HG03571 (cell line): ENCODE results near the gene UST.
"Not testable (repeated sequence)": the region's sequence is repeated elsewhere in the genome, so short reads cannot be mapped to it uniquely, and the experiment has no call there.

Experiments
- ATAC-seq: cut with Tn5 transposase; IDR thresholded peaks from one replicate; pipeline ENCODE4 v1.9.1; 2021; ENCODE audit not compliant: unreplicated experiment

The UST gene

DNA sequence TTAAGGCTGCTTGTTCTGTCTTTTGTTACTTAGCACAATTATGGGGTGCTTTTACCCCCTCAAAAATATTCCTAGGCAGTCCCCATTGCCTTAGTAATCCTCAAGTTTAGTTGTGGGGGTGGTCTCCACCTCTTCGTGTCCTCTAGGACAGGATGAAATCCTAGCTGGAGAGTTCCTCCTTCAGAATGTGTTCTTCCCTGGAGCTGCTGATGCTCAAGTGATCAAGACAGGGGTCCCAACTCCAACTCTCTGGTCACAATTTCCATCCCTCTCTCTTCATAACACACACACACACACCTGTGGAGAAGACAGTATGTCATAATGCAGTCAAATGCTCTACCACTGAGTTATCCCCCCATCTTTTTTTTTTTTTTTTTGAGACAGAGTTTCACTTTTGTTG, 280.7 kb downstream of the UST start:
- ATAC-seq, result no peak

DNA sequence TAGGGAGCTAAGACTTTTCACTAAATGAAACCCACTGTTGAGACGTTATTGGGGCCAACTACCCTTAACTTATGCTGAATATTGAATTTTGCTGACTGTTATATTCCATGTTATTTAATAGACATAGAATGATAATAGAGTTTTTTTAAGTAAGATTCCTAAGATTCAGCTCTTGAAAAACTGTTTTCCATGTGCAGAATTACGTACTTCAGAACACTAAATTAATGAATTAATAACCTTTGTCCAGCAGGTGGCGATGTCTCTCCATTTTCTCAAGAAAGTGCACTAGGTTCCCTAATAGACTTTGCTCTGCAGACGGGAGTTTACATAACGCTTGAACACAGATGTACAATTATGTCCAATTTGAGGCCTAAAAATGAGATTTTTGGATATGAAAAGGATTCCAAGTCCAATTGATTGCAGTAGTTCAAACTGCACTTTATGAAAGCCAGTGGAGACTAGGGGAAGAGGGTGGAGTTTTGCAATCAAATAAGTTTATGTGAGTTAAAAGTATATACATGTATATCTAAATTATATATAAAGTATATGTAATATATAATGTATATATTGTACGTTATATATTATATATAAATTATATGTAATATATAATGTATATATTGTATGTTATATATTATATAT, 282.1 kb downstream of the UST start:
- no peak for ATAC-seq

DNA sequence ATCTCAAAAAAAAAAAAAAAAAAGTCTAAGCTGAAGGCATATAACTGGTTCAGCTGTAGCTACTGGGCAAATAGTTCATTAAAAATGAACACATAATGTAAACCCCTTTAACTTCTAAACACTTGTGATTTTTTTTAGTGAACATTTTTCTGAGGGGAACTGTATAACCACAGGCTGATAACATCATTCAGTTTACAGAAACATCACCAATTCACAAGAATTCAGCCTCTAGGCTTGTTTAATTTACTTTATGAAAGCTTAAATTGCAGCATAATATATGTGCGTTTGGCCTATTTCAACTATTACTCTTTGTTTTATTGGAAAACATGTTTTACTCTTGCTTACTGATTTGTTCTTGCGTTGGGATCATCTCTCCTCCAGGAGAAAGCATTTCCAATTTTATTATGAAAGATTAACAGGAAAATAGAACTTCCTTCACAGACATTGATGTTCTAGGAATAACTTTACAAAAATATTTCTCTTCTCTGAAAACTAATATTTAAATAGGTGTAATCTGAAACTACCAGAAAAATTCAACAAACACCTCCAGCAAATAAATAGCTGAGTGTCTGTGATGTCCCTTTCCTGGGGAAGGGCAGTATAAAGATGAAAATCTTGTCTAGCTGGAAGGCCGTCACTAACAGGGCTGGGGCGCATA, 284.5 kb downstream of the UST start:
- no peak for ATAC-seq

DNA sequence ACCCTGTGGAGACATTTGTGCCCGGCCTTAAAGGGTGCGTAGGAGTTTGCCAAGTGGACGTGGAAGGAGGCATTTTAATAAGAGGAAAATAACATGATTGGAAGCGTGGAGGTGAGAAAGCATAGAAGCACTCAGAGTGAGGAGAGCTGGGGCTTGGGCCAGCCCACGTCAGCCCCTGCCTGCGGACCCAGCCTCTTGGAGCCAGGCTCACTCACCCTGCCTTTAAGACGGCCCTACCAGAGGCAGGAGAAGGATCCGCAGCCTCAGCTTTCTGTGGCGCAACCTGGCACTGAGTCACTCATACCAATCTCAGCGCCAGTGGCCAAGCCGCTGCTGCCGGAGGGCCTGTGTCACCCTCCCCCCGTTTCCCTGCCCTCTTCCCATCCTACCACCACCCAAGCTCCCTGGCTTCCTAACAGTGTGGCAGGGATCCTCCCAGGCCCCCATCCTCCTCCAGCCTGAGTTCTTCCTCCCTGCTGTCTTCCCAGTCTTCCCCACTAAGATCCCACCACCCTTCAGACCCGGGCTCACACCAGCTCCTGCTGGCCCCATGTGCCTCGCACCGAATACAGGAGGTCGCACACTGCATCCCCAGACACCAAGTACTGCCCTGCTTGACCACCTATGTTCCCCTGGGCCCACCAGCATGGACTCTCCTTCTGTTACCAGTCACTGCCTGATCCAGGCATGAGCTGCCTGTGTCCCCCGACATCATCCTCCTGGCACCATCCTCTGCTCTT, 285.2 kb downstream of the UST start:
- ATAC-seq, result peak; percentile 18

DNA sequence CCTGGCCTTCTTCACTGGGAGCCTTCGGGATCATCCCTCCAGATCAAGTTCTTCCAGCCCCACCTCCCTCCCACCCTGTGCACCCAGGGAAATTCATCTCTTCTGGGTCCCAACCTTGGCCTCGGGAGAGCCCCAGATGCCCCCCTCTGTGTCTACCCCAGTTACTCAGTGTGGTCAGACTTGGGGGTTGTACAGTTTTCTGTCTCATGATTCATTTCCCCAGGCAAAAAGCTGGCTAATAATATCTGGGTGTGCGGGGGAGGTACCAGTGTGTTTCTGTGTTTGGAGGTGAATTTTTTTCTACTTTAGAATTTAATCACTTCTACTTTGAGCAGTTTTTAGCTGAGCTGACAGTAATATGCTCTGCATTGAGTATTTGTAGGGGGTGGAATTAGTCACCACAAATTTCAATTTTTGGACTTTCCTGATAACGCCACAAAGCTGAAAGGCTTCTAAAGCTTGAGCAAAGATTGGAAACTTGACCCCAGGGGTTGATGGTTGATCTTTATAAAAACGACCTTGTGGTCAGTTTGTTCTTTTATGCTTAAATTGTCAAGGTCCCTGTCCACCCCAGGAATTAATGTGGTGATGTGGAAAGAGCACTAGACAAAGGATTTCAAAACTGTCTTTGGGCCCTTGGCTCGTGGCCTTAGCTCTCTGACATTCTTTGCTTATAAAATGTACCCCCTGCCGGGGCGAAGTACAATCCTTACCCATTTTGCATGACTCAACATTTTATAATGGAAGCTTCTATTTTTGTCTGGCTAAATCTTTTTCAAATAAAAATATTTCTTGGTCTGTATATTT, 286.0 kb downstream of the UST start:
- ATAC-seq, result peak; percentile 71

DNA sequence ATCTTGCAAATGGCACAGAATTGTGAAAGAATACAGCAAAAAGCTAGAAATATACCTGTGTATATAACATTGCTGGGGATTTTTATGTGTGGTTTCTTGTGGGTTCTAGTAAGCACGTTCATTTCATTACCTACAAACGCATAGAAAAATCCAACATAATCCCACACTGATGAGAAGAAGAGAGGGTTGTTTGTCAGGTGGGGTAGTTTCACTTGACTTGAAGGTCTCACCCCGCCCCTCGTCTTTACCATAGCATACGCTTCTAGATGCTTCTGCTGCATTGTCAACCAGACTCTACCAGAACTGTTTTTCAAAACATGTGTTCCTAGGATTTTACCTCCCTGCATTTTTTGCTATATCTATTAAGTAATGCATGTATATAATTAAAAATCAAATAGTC, 286.6 kb downstream of the UST start:
- ATAC-seq, result no peak

DNA sequence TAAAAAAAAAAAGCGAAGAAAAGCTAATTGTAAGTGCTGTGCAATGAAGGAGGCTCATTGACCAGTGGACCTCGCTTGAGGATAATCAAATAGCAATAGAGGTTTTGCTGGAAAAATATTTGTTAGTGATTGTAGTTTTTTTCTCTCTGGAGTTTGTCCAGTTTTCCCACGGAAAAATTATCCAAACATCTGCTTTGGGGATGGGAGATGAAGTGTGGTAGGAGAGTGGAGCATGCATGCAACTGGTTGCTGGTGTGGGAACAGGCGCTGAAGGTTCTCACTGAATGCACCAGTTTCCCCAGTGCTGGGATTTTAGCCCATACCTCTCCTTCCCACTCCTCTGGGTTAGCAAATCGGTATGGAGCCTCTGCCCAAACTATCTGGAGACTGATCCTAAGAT, 288.9 kb downstream of the UST start:
- no peak for ATAC-seq

DNA sequence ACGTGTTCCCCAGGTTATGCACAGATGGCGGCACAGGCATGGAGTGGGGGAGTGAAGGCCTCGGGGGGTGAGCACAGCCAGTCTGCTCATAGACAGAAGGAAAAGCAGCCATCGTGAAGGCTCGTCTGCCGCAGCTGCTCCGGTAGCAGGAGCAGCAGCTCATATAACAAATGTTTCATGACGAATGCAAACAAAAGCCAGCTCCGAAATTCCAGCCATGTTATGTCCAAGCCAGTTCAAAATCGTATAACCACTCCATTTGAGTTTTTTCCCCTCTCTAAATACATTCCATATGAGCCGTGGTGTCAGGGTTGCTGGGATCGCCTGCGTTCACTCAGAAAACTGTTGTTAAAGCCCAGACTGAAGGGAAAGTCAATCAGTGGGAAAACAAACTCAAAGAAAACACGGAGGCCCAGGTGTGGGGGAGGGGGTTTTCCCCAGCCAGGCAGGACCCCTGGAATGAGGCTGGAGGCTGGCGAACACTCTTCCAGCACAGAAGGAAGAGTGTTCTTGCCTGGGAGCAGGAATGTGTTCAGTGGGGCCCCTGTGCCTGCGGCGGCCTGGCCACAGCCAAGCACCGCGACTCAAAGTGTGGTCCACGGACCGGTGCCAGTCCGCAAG, 290.3 kb downstream of the UST start:
- no peak for ATAC-seq

DNA sequence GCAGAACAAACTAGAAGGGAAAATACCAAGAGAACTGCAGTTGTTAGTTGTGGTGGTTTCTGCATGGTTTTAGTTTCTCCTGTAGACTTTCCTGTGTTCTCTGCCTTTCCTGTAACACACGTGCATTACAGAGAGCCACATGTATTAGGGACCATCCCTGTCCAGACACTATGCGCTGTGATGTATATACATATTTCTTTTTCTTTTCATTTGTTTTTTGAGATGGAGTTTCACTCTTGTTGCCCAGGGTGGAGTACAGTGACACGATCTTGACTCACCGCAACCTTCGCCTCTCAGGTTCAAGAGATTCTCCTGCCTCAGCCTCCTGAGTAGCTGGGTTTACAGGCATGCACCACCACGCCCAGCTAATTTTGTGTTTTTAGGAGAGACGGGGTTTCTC, 292.2 kb downstream of the UST start:
- ATAC-seq, result not testable (repeated sequence)

DNA sequence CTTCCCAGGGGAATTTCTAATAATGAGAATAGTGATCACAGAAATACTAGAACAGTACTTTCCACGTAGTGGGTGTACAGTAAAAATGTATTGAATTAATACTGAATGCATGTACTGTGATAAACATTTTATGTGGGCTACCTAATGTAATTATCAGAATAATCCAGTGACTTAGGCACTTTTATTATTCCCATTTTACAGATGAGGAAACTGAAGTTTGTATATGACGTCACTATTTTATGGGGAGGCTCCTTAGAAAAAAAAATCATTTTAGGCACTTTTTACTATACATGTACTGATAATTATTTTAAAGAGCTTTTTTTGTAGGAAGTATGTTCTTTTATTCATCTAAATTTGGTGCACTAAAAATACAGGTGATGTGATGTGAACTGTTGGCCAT, 295.1 kb downstream of the UST start:
- no peak for ATAC-seq

DNA sequence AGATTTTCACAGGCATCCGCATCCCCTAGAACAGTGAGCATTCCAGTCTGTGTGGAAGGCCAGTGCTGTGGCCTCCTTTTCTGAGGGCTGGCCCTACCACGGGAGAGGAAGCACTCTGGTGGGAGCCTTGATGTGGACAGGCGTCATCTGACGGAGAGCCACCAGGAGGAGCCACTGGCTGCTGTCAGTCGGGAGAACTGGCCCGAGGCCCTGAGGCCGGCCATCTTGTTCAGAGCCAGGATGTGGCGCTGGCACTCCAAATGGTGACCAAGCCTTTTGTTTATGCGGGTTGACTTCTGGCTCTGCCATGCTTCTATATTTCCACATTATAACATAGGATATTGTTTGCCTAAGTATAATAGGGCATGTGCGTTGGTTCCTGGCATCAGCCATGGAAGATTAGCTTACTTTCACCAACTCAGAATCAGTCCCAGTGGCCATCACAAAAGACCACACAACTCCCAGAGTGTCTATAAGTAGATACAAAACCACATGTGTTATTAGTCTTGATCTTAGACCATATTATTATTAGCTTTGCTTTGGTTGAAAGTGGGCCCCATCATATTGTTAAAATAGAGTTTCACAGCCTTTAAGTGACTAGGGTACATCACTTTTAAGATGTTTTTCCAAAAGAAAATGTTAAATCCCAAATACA, 296.8 kb downstream of the UST start:
- no peak for ATAC-seq

DNA sequence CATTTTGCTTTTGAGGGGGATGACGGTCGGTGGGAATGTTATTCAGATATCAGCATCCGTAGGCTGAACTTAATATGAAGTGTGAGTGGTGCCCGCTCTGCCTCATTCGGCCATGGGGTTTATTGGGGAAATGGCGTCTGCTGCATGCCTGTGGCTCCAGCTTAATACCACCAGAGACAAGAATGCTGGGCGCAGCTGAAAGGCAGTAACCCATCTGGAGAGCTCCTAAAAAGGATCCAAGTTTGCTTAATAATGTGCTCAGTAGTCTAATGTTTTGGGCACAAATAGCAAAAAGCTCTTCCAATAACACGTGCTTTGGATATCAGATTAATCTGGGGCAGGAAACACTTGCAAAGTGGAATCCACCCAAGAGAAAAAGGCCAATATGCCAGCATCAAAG, 297.7 kb downstream of the UST start:
- no peak for ATAC-seq

DNA sequence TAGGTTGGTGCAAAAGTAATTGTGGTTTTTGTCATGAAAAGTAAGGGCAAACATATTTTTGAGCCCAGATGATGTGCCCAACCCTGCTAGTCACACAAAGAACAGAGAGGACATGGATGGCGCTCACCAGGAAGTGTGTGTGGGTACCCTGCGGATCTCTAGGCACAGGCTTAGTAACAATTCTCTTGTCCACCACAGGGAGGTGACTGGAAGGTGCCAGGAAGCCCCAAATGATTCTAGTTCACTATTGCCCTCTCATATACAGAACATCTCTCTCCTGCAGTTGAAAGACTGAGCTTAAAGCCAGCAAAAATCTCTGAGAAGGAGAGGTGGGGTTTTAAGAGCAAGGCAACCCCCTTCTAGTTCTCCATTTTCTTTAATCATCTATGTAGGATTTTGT, 298.6 kb downstream of the UST start:
- peak; percentile 50 for ATAC-seq

DNA sequence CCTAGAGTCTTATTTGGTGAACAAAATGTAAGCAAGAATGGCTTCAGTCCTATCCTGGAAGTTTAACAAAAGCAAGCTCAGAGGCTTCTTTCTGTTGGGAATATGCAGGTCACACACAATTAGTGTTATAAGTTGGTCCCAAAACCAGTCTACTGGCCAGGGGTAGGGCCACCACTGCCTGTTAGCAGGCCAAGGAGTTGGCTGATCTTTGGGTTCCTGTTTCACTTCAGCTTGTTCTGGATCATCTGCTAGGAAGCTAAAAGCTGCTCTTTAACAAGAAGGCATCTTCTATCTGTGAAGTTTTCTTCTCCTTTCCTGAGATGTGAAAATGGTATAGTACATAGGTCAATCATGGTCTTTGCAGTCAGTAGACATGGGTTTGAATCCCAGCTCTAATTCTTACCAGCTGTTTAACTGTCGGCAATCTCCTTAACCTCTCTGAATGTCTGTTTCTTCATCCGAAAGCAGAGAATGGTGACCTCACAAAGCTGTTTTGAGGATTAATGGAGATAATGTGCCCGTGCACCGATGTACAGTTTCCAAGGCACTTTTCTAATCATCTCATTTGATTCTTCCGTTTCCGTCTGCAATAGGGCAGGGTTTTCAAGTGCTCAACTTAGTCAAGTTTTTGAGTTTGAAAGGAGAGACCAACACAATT, 299.5 kb downstream of the UST start:
- ATAC-seq, result no peak

DNA sequence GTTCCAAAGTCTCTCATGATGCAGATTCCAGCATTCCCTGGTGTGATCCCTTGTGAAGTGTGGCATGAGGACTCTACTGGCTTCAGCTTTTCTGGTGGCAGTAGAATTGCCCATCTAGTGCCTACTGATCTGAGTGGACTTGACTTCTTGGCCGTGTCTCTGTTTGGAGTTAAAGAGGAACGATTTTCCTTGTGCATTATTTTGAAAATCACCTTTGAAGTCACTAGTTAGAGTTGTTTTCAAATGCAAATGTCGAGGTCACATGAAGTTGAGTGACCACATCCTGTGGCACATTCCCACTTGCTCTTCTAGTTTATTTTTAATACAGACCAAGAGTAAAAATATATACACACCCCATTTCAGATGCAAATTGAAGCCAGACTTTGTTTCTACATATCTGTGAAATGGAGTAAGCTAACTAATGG, 300.0 kb downstream of the UST start:
- peak; percentile 56 for ATAC-seq

DNA sequence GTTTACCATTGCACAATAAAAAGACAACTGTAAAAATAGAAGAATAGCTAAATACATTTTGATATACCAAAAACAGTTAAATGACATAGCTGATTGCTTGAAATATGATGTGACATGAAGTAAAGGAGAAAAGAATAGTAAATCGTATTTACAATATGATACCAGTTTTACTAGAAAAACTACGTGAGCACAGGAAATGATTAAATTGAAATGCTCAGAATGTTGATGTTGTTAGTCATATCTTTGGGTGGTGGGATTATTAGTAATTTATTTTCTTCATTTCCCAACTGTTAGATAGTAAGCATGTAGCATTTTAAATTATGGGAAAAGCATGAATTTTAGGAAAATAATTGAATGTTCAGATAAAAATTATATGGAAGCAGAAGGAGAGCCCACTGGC, 302.4 kb downstream of the UST start:
- no peak for ATAC-seq

DNA sequence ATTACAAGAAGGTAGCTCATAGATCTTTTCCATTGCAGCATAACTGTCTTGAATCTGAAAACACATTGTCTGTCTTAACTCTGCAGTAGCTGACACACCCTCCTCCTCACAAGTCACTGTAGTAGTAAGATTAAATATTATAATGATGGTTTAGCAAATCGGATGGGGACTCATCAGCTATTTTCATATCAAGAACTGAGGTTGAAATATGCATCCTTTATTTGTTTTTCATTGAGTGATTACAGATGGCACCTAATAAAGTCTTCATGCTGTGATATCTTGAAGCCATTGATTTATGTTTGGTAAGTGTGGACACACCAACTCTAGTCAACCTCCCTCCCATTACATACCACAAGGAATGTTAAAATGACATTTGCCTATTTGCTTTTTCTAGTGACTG, 303.3 kb downstream of the UST start:
- no peak for ATAC-seq

DNA sequence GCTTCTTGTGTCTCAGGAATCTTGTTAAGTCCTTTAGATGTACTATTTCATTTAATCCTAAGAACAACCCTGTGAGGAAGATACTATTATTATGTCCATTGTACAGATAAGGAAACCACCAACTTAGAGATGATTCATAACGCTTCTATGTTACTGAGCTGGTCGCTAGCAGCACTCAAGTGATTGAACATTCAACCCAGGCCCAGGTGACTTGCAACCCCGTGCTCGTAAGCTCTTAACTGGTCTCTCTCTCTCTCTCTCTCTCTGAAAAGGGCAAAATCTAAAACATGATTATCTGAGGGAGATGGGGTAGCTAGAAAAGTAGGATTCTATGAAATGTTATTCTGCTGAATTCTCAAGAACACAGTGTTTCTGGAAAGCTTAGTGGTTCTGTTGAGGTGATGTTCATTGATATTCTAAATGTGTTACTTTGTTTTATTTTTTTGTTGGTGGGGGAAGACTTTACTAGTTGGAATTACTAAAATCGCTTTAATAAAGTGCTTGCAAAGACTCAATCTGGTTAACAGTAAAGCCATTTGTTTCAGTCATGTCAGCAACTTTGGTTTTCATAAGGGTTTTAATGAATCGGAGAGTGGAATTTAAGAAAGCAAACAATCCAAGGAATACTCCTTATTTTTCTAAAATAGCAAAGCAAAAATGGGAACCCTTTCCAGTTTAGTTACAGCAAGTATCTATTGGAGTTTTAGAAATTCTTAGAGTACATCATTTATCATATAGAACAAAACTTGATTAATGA, 305.7 kb downstream of the UST start:
- peak; percentile 37 for ATAC-seq

DNA sequence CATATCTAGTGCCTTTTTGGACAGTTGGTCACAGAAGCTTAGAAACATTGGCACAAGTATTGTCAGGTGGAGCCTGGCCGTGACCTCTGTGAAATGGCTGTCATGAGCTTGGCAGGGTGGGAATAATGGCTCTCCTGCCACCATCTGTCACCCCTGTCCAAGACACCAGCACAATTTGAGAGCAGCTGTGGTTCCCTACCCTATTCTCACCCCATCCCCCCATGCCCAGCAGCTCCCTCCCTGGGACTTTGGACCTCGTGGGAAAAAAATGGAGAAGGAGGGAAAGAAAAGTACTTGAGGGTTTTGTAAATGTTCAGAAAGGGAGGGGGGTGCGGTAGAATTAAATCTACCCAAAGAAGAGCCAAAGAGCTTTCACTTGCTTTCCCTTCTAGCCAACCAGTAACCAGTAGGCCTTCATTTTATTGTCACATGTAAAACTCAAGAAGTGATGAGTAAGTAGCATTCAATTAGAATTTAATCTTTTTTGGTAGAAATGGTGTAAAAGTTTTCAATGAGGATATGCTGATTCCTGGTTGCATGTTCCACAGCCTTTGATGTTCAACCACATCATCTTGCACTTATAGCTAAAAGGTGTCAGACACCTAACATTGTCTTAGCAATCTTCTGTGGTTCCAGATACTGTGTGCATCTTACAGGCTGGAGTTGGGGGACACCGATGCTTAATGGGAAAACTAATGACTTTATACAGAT, 307.2 kb downstream of the UST start:
- ATAC-seq, result no peak
